PC-9 (cell line): ENCODE data around the gene PRDM2. TPM values are rescaled to one million over a fixed set of nuclear protein-coding genes. Genes with fewer than 3 reads are reported as not detected.

Experiments used
- BruUV-seq: library from RNA; stranded (reverse); fragments of 400-500 nt; replicated peaks from 2 replicates; lab custom pipeline; 2021; lab: Mats Ljungman, UMichigan
- CTCF ChIA-PET: fragments of 300-600 bp; sonication (Branson Sonifier 250); formaldehyde crosslinking; loops from one replicate; lab custom pipeline; 2022; ENCODE audit warnings: antibody characterized with exemption; lab: Charles Lee
- POLR2A ChIA-PET: fragments of 300-600 bp; sonication (Branson Sonifier 250); formaldehyde crosslinking; loops from one replicate; lab custom pipeline; 2022; ENCODE audit warnings: antibody characterized with exemption; ENCODE audit not compliant: unreplicated experiment; lab: Charles Lee
- DNase-seq, 2 experiments: peaks; one replicate each; pipeline versions ENCODE4 v3.0.0 to v3.0.0-alpha.2; 2015 to 2022; ENCODE audit warnings: mixed read lengths in 1 of 2
- H2AFZ ChIP-seq: fragments of 200-600 bp; sonication (generic); 2 replicates; pipeline ENCODE4 v1.8.1; 2017; ENCODE audit warnings: antibody characterized with exemption
- H3F3A ChIP-seq: fragments of 200-600 bp; sonication (generic); 2 replicates; pipeline ENCODE4 v1.8.1; 2017; ENCODE audit warnings: antibody characterized with exemption, mild to moderate bottlenecking, low read depth; ENCODE audit not compliant: insufficient read depth
- H3K27ac ChIP-seq: fragments of 200-600 bp; sonication (generic); 2 replicates; pipeline ENCODE4 v1.6.1; 2016; ENCODE audit warnings: mixed run types
- H3K27me3 ChIP-seq: fragments of 200-600 bp; sonication (generic); 2 replicates; pipeline ENCODE4 v1.6.1; 2016; ENCODE audit warnings: low read depth, mixed run types; ENCODE audit not compliant: insufficient read depth
- H3K36me3 ChIP-seq: fragments of 200-600 bp; sonication (generic); 2 replicates; pipeline ENCODE4 v1.6.1; 2016; ENCODE audit warnings: low read depth, mixed run types
- H3K4me1 ChIP-seq: fragments of 200-600 bp; sonication (generic); replicated peaks from 2 replicates; pipeline ENCODE4 v1.6.1; 2016; ENCODE audit warnings: mixed run types; ENCODE audit not compliant: insufficient read depth
- H3K4me2 ChIP-seq: fragments of 200-600 bp; sonication (generic); 2 replicates; pipeline ENCODE4 v1.6.1; 2017; ENCODE audit warnings: mixed run types
- H3K4me3 ChIP-seq: fragments of 200-600 bp; sonication (generic); 2 replicates; pipeline ENCODE4 v1.6.1; 2016; ENCODE audit warnings: mixed run types
- H3K79me2 ChIP-seq: fragments of 200-600 bp; sonication (generic); 2 replicates; pipeline ENCODE4 v1.6.1; 2017; ENCODE audit warnings: low read depth, mixed run types
- H3K9me2 ChIP-seq: fragments of 200-600 bp; sonication (generic); 2 replicates; pipeline ENCODE4 v1.8.1; 2017; ENCODE audit warnings: mild to moderate bottlenecking; ENCODE audit not compliant: insufficient read depth
- H3K9me3 ChIP-seq: fragments of 200-600 bp; sonication (generic); 2 replicates; pipeline ENCODE4 v1.8.1; 2016; ENCODE audit warnings: low read depth; ENCODE audit not compliant: insufficient read depth
- H4K20me1 ChIP-seq: fragments of 200-600 bp; sonication (generic); 2 replicates; pipeline ENCODE4 v1.8.1; 2017; ENCODE audit not compliant: insufficient read depth
- EZH2 ChIP-seq: fragments of 200-600 bp; sonication (generic); IDR thresholded peaks from 2 replicates; pipeline ENCODE4 v1.8.0; 2017; ENCODE audit warnings: antibody characterized with exemption, low read depth
- intact Hi-C: fragments of 100-400 bp; cut with micrococcal nuclease; formaldehyde crosslinking; loops from one replicate; pipeline ENCODE4 v1.10.0; 2022; ENCODE audit not compliant: unreplicated experiment
- total RNA-seq: library from RNA; stranded (reverse); gene quantifications from 2 replicates; pipeline ENCODE4 v1.2.3, GENCODE V29; 2021
- TF ChIP-seq, protein P1 (sequence below): fragments of 200-600 bp; sonication (generic); conservative IDR thresholded peaks from 2 replicates; pipeline ENCODE4 v1.6.1; 2017; ENCODE audit warnings: mixed run types, antibody characterized with exemption, mild to moderate bottlenecking, moderate library complexity

PRDM2 gene
- total RNA-seq, 1 experiment from 2014 or later = 32.1 TPM

GRCh38 chr1:13728091-13728715 is 28.2 kb downstream of the PRDM2 start:
- no peaks in the 10 kb centered on the region for H4K20me1 ChIP-seq
- TF ChIP-seq, protein P1, sequence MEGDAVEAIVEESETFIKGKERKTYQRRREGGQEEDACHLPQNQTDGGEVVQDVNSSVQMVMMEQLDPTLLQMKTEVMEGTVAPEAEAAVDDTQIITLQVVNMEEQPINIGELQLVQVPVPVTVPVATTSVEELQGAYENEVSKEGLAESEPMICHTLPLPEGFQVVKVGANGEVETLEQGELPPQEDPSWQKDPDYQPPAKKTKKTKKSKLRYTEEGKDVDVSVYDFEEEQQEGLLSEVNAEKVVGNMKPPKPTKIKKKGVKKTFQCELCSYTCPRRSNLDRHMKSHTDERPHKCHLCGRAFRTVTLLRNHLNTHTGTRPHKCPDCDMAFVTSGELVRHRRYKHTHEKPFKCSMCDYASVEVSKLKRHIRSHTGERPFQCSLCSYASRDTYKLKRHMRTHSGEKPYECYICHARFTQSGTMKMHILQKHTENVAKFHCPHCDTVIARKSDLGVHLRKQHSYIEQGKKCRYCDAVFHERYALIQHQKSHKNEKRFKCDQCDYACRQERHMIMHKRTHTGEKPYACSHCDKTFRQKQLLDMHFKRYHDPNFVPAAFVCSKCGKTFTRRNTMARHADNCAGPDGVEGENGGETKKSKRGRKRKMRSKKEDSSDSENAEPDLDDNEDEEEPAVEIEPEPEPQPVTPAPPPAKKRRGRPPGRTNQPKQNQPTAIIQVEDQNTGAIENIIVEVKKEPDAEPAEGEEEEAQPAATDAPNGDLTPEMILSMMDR = no peak
- TF ChIP-seq EZH2 = no peak
- H3K36me3 ChIP-seq = no peaks in the 10 kb centered on the region
- H3K4me1 ChIP-seq = no peaks in the 10 kb centered on the region
- no peaks in the 10 kb centered on the region for H3K79me2 ChIP-seq
- intact Hi-C loops = no loop called here
- H2AFZ ChIP-seq = no peak overlapping the region
- no TSS peak for BruUV-seq
- H3K27ac ChIP-seq = no peak overlapping the region
- H3K4me3 ChIP-seq = no peak overlapping the region
- no peaks in the 10 kb centered on the region for H3K27me3 ChIP-seq
- ChIA-PET POLR2A (no interaction called here), CTCF (no interaction called here)
- no peaks in the 10 kb centered on the region for H3K9me3 ChIP-seq
- H3F3A ChIP-seq = no peaks in the 10 kb centered on the region
- no peak overlapping the region for H3K4me2 ChIP-seq
- no peak for DNase-seq
- H3K9me2 ChIP-seq = no peaks in the 10 kb centered on the region

- Histone ChIP-seq H3K4me3 (no peak overlapping the region), H2AFZ (no peak overlapping the region), H3K9me2 (no peaks in the 10 kb centered on the region), H3K4me1 (no peaks in the 10 kb centered on the region), H3K9me3 (no peaks in the 10 kb centered on the region), H3K4me2 (no peak overlapping the region), H3K27ac (no peak overlapping the region), H3K79me2 (no peaks in the 10 kb centered on the region), H3K27me3 (0 out of 2 replicates have a peak, but pooled peaks cover 2% of the 10 kb centered on the region), H3F3A (no peaks in the 10 kb centered on the region), H3K36me3 (no peaks in the 10 kb centered on the region), H4K20me1 (no peaks in the 10 kb centered on the region)
- intact Hi-C loops = no loop called here
- no TSS peak for BruUV-seq
- DNase-seq = no peak
- TF ChIP-seq, protein P1 = no peak
- no peak for TF ChIP-seq EZH2
- ChIA-PET CTCF (no interaction called here), POLR2A (no interaction called here)
These were observed 30.3 kb downstream of the PRDM2 start for GRCh38 chr1:13730291-13730690.

- TF ChIP-seq, protein P1 = no peak
- TF ChIP-seq EZH2 = no peak
- POLR2A ChIA-PET = no interaction called here
- intact Hi-C loops = no loop called here
- Histone ChIP-seq H2AFZ (no peak overlapping the region), H3K36me3 (no peaks in the 10 kb centered on the region), H3K4me2 (no peak overlapping the region), H3F3A (no peaks in the 10 kb centered on the region), H3K9me3 (no peaks in the 10 kb centered on the region), H4K20me1 (no peaks in the 10 kb centered on the region), H3K4me3 (no peak overlapping the region), H3K79me2 (no peaks in the 10 kb centered on the region), H3K27me3 (0 out of 2 replicates have a peak, but pooled peaks cover 2% of the 10 kb centered on the region), H3K9me2 (no peaks in the 10 kb centered on the region), H3K4me1 (no peaks in the 10 kb centered on the region), H3K27ac (no peak overlapping the region)
- DNase-seq = no peak
- CTCF ChIA-PET = no interaction called here
- BruUV-seq = no TSS peak
These were observed 30.9 kb downstream of the PRDM2 start for GRCh38 chr1:13730751-13731482.
